IPS-18a (cell line): Measurements from ENCODE around the gene RIT2.

Experiments
- H3K27ac ChIP-seq: one replicate; pipeline ENCODE4 v1.5.1; 2013; ENCODE audit warnings: low read length
- H3K27me3 ChIP-seq: one replicate; pipeline ENCODE4 v1.6.1; 2013; ENCODE audit warnings: mild to moderate bottlenecking, low read length; ENCODE audit not compliant: control insufficient read depth, insufficient read depth
- H3K36me3 ChIP-seq: one replicate; pipeline ENCODE4 v1.6.1; 2013; ENCODE audit warnings: low read depth, low read length; ENCODE audit not compliant: control insufficient read depth
- H3K4me1 ChIP-seq: one replicate; pipeline ENCODE4 v1.6.1; 2013; ENCODE audit warnings: low read depth, low read length; ENCODE audit not compliant: control insufficient read depth
- H3K4me3 ChIP-seq: one replicate; pipeline ENCODE4 v1.5.1; 2013; ENCODE audit warnings: low read length
- H3K9ac ChIP-seq: one replicate; pipeline ENCODE4 v1.6.1; 2013; ENCODE audit warnings: mild to moderate bottlenecking, low read length, moderate library complexity
- H3K9me3 ChIP-seq: one replicate; pipeline ENCODE4 v1.6.1; 2013; ENCODE audit warnings: low read depth, low read length; ENCODE audit not compliant: control insufficient read depth

The RIT2 gene

GRCh38 chr18:42781298-42781815 lies 334.1 kb downstream of the RIT2 start:
- Histone ChIP-seq H3K4me3 (no peak overlapping the region), H3K27me3 (no peaks in the 10 kb centered on the region), H3K9ac (no peak overlapping the region), H3K9me3 (no peaks in the 10 kb centered on the region), H3K27ac (no peak overlapping the region), H3K36me3 (no peaks in the 10 kb centered on the region), H3K4me1 (peaks cover 35% of the 10 kb centered on the region)

- Histone ChIP-seq H3K27ac (no peak overlapping the region), H3K9me3 (no peaks in the 10 kb centered on the region), H3K36me3 (no peaks in the 10 kb centered on the region), H3K9ac (no peak overlapping the region), H3K4me3 (no peak overlapping the region), H3K4me1 (peaks cover 35% of the 10 kb centered on the region), H3K27me3 (no peaks in the 10 kb centered on the region)
Observed at GRCh38 chr18:42780171-42780570, 335.3 kb downstream of the RIT2 start.

DNA sequence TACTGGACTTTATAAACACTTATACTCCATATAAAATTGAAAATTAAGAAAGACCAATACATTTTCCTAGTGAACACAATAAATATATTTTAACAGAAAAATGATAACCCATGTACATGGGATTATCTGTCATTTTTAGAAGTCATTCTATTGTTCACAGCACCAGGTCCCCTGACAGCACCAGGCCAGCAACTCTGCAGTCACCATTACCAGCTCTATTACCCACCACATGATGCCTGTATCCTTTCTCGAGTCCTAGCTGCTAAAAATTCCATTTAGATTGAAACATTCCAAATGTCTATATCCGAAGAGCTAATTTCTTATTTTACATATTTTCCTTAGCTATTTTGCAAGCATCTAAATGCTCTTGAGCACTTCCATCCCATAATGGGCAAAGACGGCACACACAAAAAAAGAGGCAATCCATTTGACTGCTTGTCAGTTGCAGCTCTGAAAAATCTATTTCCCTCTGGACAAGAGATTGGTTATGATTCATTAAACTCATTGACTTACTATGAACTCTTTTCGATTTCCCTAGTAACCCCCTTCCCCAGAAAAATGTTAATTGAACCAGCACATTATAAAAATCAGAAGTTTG lies 336.9 kb downstream of the RIT2 start:
- H3K36me3 ChIP-seq = no peaks in the 10 kb centered on the region
- no peak overlapping the region for H3K27ac ChIP-seq
- no peak overlapping the region for H3K9ac ChIP-seq
- H3K4me1 ChIP-seq = peaks cover 35% of the 10 kb centered on the region
- no peaks in the 10 kb centered on the region for H3K9me3 ChIP-seq
- H3K4me3 ChIP-seq = no peak overlapping the region
- no peaks in the 10 kb centered on the region for H3K27me3 ChIP-seq

GRCh38 chr18:42778024-42778423 lies 337.5 kb downstream of the RIT2 start:
- no peak overlapping the region for H3K4me3 ChIP-seq
- no peak overlapping the region for H3K9ac ChIP-seq
- H3K9me3 ChIP-seq = no peaks in the 10 kb centered on the region
- no peaks in the 10 kb centered on the region for H3K27me3 ChIP-seq
- H3K27ac ChIP-seq = no peak overlapping the region
- H3K4me1 ChIP-seq = peaks cover 35% of the 10 kb centered on the region
- H3K36me3 ChIP-seq = no peaks in the 10 kb centered on the region

GRCh38 chr18:42773870-42774269 lies 341.6 kb downstream of the RIT2 start:
- H3K4me3 ChIP-seq = no peak overlapping the region
- H3K9me3 ChIP-seq = no peaks in the 10 kb centered on the region
- peaks cover 15% of the 10 kb centered on the region for H3K4me1 ChIP-seq
- H3K27ac ChIP-seq = no peak overlapping the region
- H3K27me3 ChIP-seq = no peaks in the 10 kb centered on the region
- no peak overlapping the region for H3K9ac ChIP-seq
- no peaks in the 10 kb centered on the region for H3K36me3 ChIP-seq

GRCh38 chr18:42771936-42772335 lies 343.5 kb downstream of the RIT2 start:
- Histone ChIP-seq H3K9ac (no peak overlapping the region), H3K36me3 (no peaks in the 10 kb centered on the region), H3K27me3 (no peaks in the 10 kb centered on the region), H3K9me3 (no peaks in the 10 kb centered on the region), H3K27ac (no peak overlapping the region), H3K4me3 (no peak overlapping the region), H3K4me1 (no peaks in the 10 kb centered on the region)

GRCh38 chr18:42765302-42765701 lies 350.2 kb downstream of the RIT2 start:
- Histone ChIP-seq H3K27me3 (no peaks in the 10 kb centered on the region), H3K4me1 (no peaks in the 10 kb centered on the region), H3K4me3 (no peak overlapping the region), H3K9me3 (no peaks in the 10 kb centered on the region), H3K9ac (no peak overlapping the region), H3K36me3 (no peaks in the 10 kb centered on the region), H3K27ac (no peak overlapping the region)

- no peak overlapping the region for H3K27ac ChIP-seq
- no peaks in the 10 kb centered on the region for H3K36me3 ChIP-seq
- no peak overlapping the region for H3K9ac ChIP-seq
- H3K4me3 ChIP-seq = no peak overlapping the region
- no peaks in the 10 kb centered on the region for H3K4me1 ChIP-seq
- H3K27me3 ChIP-seq = no peaks in the 10 kb centered on the region
- H3K9me3 ChIP-seq = no peaks in the 10 kb centered on the region
Observed at GRCh38 chr18:42760290-42760689, 355.2 kb downstream of the RIT2 start.

- Histone ChIP-seq H3K27me3 (no peaks in the 10 kb centered on the region), H3K27ac (no peak overlapping the region), H3K4me1 (no peaks in the 10 kb centered on the region), H3K9me3 (no peaks in the 10 kb centered on the region), H3K9ac (no peak overlapping the region), H3K36me3 (no peaks in the 10 kb centered on the region), H3K4me3 (no peak overlapping the region)
Observed at GRCh38 chr18:42758852-42759251, 356.6 kb downstream of the RIT2 start.

DNA sequence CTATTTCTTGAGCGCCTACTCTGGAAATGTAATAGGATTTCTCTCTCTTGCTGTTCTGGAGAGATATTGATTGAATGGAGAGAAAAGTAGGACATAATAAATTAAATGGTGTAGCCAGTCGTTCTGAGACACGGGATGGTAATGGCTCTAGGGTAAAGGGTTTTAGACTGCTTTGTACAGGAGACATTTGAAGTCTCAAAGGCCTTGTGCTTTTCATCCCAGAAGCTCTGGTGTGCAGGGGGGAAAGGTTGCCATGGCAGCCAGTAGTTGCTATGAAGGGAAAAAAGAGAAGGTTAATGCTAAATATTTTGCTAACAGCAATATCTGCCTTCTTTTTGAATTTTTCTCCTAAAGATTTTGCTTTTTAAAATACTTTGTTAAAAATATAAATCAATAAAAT lies 359.3 kb downstream of the RIT2 start:
- H3K9me3 ChIP-seq = no peaks in the 10 kb centered on the region
- no peak overlapping the region for H3K4me3 ChIP-seq
- no peaks in the 10 kb centered on the region for H3K27me3 ChIP-seq
- H3K4me1 ChIP-seq = peaks cover 3% of the 10 kb centered on the region
- no peak overlapping the region for H3K27ac ChIP-seq
- no peak overlapping the region for H3K9ac ChIP-seq
- no peaks in the 10 kb centered on the region for H3K36me3 ChIP-seq

- Histone ChIP-seq H3K36me3 (no peaks in the 10 kb centered on the region), H3K4me3 (no peak overlapping the region), H3K9me3 (no peaks in the 10 kb centered on the region), H3K4me1 (peaks cover 3% of the 10 kb centered on the region), H3K27ac (no peak overlapping the region), H3K9ac (no peak overlapping the region), H3K27me3 (no peaks in the 10 kb centered on the region)
Observed at GRCh38 chr18:42752916-42753315, 362.6 kb downstream of the RIT2 start.

DNA sequence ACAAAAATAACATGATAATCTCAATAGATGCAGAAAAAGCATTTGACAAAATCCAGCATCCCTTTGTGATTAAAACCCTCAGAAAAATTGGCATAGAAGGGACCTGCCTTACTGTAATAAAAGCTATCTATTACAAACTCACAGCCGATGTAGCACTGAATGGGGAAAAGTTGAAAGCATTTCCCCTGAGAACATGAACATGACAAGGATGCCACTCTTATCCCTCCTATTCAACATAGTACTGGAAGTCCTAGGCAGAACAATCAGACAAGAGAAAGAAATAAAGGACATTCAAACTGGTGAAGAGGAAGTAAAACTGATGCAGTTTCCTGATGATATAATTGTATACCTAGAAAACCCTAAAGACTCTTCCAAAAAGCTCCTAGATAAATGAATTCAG lies 368.7 kb downstream of the RIT2 start:
- Histone ChIP-seq H3K4me1 (peaks cover 48% of the 10 kb centered on the region), H3K36me3 (no peaks in the 10 kb centered on the region), H3K9ac (no peak overlapping the region), H3K27ac (no peak overlapping the region), H3K4me3 (no peak overlapping the region), H3K9me3 (peaks cover 6% of the 10 kb centered on the region), H3K27me3 (no peaks in the 10 kb centered on the region)
